SKM-1 treated with dmso at 0.1 percent for 144 hours (cell line): Measurements from ENCODE around the gene PDIK1L.

Experiments
- DNase-seq: peaks from one replicate; lab custom pipeline; 2025; ENCODE audit not compliant: unreplicated experiment; lab: John Stamatoyannopoulos, UW

Gene PDIK1L

GRCh38 chr1:26121854-26122773 is 10.5 kb downstream of the PDIK1L start:
- no peak for DNase-seq

GRCh38 chr1:26122988-26123973 is 11.7 kb downstream of the PDIK1L start:
- DNase-seq, result no peak

GRCh38 chr1:26124418-26125331 is 13.1 kb downstream of the PDIK1L start:
- no peak for DNase-seq

GRCh38 chr1:26125382-26125781 is 13.8 kb downstream of the PDIK1L start:
- no peak for DNase-seq

GRCh38 chr1:26125946-26126320 is 14.3 kb downstream of the PDIK1L start:
- DNase-seq, result no peak

GRCh38 chr1:26126321-26127084 is 14.9 kb downstream of the PDIK1L start:
- DNase-seq, result peak; percentile 96

GRCh38 chr1:26127235-26128163 is 15.9 kb downstream of the PDIK1L start:
- DNase-seq, result no peak

- DNase-seq, result no peak
Measured at GRCh38 chr1:26129778-26130177, 18.2 kb downstream of the PDIK1L start.

GRCh38 chr1:26130695-26131094 is 19.1 kb downstream of the PDIK1L start:
- no peak for DNase-seq

GRCh38 chr1:26132128-26132833 is 20.7 kb downstream of the PDIK1L start:
- no peak for DNase-seq

- no peak for DNase-seq
Measured at GRCh38 chr1:26132834-26133167, 21.2 kb downstream of the PDIK1L start.

GRCh38 chr1:26134466-26134865 is 22.8 kb downstream of the PDIK1L start:
- no peak for DNase-seq

GRCh38 chr1:26138974-26139558 is 27.4 kb downstream of the PDIK1L start:
- no peak for DNase-seq

GRCh38 chr1:26142159-26142558 is 30.5 kb downstream of the PDIK1L start:
- no peak for DNase-seq

GRCh38 chr1:26145041-26145959 is 33.7 kb downstream of the PDIK1L start:
- peak; percentile 45 for DNase-seq

GRCh38 chr1:26145960-26146294 is 34.3 kb downstream of the PDIK1L start:
- no peak for DNase-seq

- no peak for DNase-seq
Measured at GRCh38 chr1:26148887-26149286, 37.3 kb downstream of the PDIK1L start.
